HepG2 (cell line): Measurements from ENCODE around the gene AP1M2. TPM values are rescaled to one million over a fixed set of nuclear protein-coding genes. Genes with fewer than 3 reads are reported as not detected.
A peak's percentile ranks its signal among the peaks of the same experiment; 100 is the strongest.

Source experiments
- CBFB ChIP-seq: sonication (generic); formaldehyde crosslinking; IDR thresholded peaks from 2 replicates; pipeline ENCODE4 v1.4.0; 2020; ENCODE audit warnings: missing genetic modification reagents
- CHD4 ChIP-seq: fragments of 200-600 bp; sonication (generic); IDR thresholded peaks from 2 replicates; pipeline ENCODE4 v1.7.0; 2017; ENCODE audit warnings: mild to moderate bottlenecking, low read length, borderline replicate concordance
- KLF16 ChIP-seq, 2 experiments: sonication (generic) in 1 of 2; formaldehyde crosslinking in 1 of 2; IDR thresholded peaks; 2 replicates each; pipeline versions ENCODE4 v1.6.1 to v1.8.0; 2016 to 2023; ENCODE audit warnings: missing genetic modification reagents in 2 of 2, missing compliant biosample characterization in 1 of 2
- MIER2 ChIP-seq: IDR thresholded peaks from 2 replicates; pipeline ENCODE4 v1.6.1; 2016; ENCODE audit warnings: missing biosample characterization, missing genetic modification reagents
- NONO ChIP-seq, 2 experiments: fragments of 450-650 bp in 1 of 2; sonication (generic) in 1 of 2; formaldehyde crosslinking in 1 of 2; IDR thresholded peaks in 1 of 2; conservative IDR thresholded peaks in 1 of 2; 2 replicates each; pipeline versions ENCODE4 v1.6.1 to v1.8.0; 2017 to 2022; ENCODE audit warnings: mild to moderate bottlenecking in 1 of 2, missing genetic modification reagents in 1 of 2, moderate library complexity in 1 of 2
- ZNF547 ChIP-seq: sonication (generic); formaldehyde crosslinking; IDR thresholded peaks from 2 replicates; pipeline ENCODE4 v1.5.1; 2020; ENCODE audit warnings: mild to moderate bottlenecking, missing genetic modification reagents
- polyA plus RNA-seq, 8 experiments: library from polyadenylated mRNA; depleted of rRNA in 3 of 8; stranded (reverse) in 7 of 8; unstranded in 1 of 8; fragments of >200 nt; fragmentation: Illumina TruSeq in 4 of 8; extraction: Trizol in 4 of 8; gene quantifications; 2 replicates each; pipeline versions ENCODE4 v1.2.1 to v1.2.3, GENCODE V29; 2011 to 2016; ENCODE audit warnings: low read depth in 4 of 8, missing spikeins in 1 of 8, mixed read lengths in 1 of 8; ENCODE audit not compliant: insufficient read depth in 1 of 8
- total RNA-seq, 5 experiments: library from RNA; depleted of rRNA; stranded (reverse); fragments of >200 nt; fragmentation: Illumina TruSeq; extraction: Trizol; gene quantifications; 2 replicates each; pipeline ENCODE4 v1.2.3, GENCODE V29; 2016; ENCODE audit warnings: low read depth in 1 of 5
- TF ChIP-seq, protein P1 (sequence below): sonication (generic); formaldehyde crosslinking; IDR thresholded peaks from 2 replicates; pipeline ENCODE4 v1.8.1; 2023; ENCODE audit warnings: mild to moderate bottlenecking, missing genetic modification reagents
- TF ChIP-seq, protein P2 (sequence below): sonication (generic); formaldehyde crosslinking; IDR thresholded peaks from 2 replicates; pipeline ENCODE4 v1.4.0; 2020; ENCODE audit warnings: missing genetic modification reagents, mild to moderate bottlenecking, borderline replicate concordance
- TF ChIP-seq, protein P3 (sequence below): sonication (generic); formaldehyde crosslinking; IDR thresholded peaks from 2 replicates; pipeline ENCODE4 v1.4.0; 2020; ENCODE audit warnings: mild to moderate bottlenecking, missing genetic modification reagents
- TF ChIP-seq, protein P4 (sequence below): sonication (generic); formaldehyde crosslinking; IDR thresholded peaks from 2 replicates; pipeline ENCODE4 v1.4.0; 2020; ENCODE audit warnings: mild to moderate bottlenecking, missing genetic modification reagents
- TF ChIP-seq, protein P5 (sequence below): sonication (generic); formaldehyde crosslinking; IDR thresholded peaks from 2 replicates; pipeline ENCODE4 v1.8.1; 2023; ENCODE audit warnings: mild to moderate bottlenecking, inconsistent platforms, moderate library complexity, missing genetic modification reagents, borderline replicate concordance
- TF ChIP-seq, protein P6 (sequence below): sonication (generic); formaldehyde crosslinking; IDR thresholded peaks from 2 replicates; pipeline ENCODE4 v1.9.0; 2022; ENCODE audit warnings: missing genetic modification reagents, mild to moderate bottlenecking, borderline replicate concordance
- TF ChIP-seq, protein P7 (sequence below): sonication (generic); formaldehyde crosslinking; IDR thresholded peaks from 2 replicates; pipeline ENCODE4 v1.4.0; 2020; ENCODE audit warnings: mild to moderate bottlenecking, missing genetic modification reagents

The AP1M2 gene
- total and polyA plus RNA-seq, 2 of the 13 experiments (the other 11 are each of a cell fraction or from before 2014, with no cell fraction given), result 6.3 to 76.8 TPM

DNA sequence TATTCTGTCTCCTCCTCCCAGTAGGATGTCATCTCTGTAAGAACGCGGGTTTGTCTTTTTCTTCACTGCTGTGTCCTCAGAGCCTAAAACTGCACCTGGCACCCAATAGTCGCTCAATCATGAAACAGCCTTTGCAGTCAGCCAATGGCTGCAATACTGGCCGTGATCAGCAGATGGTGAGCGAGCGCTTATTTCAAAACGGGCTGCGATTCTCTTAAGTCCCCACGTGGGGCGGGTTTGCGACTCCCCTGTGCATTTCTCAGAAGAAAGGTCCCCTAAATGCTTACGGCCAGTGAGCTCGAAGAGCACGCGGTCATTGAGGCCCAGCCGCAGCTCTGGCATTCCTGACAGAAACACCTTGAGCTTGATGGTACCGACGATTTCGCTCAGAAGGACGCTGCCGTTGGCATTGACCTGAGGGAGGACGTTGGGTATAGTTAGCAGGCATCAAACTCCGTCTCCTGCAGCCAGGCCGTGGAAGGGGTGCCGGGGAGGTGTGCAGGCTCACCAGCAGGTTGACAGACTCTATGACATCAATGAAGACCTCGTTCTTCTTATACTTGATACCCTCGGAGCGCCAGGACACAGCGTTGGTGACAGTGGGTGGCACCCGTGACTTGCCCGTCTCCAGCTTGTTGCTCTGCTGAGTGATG, 6.0 kb downstream of the AP1M2 start (continued):
- TF ChIP-seq, protein P1, sequence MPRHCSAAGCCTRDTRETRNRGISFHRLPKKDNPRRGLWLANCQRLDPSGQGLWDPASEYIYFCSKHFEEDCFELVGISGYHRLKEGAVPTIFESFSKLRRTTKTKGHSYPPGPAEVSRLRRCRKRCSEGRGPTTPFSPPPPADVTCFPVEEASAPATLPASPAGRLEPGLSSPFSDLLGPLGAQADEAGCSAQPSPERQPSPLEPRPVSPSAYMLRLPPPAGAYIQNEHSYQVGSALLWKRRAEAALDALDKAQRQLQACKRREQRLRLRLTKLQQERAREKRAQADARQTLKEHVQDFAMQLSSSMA, result 0 out of 2 replicates have a peak, but pooled peaks have one; percentile 63
- TF ChIP-seq, protein P2, sequence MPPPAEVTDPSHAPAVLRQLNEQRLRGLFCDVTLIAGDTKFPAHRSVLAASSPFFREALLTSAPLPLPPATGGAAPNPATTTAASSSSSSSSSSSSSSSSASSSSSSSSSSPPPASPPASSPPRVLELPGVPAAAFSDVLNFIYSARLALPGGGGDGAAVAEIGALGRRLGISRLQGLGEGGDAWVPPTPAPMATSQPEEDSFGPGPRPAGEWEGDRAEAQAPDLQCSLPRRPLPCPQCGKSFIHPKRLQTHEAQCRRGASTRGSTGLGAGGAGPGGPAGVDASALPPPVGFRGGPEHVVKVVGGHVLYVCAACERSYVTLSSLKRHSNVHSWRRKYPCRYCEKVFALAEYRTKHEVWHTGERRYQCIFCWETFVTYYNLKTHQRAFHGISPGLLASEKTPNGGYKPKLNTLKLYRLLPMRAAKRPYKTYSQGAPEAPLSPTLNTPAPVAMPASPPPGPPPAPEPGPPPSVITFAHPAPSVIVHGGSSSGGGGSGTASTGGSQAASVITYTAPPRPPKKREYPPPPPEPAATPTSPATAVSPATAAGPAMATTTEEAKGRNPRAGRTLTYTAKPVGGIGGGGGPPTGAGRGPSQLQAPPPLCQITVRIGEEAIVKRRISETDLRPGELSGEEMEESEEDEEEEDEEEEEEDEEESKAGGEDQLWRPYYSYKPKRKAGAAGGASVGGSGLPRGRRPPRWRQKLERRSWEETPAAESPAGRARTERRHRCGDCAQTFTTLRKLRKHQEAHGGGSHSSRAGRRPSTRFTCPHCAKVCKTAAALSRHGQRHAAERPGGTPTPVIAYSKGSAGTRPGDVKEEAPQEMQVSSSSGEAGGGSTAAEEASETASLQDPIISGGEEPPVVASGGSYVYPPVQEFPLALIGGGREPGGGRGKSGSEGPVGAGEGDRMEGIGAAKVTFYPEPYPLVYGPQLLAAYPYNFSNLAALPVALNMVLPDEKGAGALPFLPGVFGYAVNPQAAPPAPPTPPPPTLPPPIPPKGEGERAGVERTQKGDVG (CRISPR knock-in tag), result peak; percentile 68; the same call in 1 of the 2 replicates
- TF ChIP-seq, protein P3, sequence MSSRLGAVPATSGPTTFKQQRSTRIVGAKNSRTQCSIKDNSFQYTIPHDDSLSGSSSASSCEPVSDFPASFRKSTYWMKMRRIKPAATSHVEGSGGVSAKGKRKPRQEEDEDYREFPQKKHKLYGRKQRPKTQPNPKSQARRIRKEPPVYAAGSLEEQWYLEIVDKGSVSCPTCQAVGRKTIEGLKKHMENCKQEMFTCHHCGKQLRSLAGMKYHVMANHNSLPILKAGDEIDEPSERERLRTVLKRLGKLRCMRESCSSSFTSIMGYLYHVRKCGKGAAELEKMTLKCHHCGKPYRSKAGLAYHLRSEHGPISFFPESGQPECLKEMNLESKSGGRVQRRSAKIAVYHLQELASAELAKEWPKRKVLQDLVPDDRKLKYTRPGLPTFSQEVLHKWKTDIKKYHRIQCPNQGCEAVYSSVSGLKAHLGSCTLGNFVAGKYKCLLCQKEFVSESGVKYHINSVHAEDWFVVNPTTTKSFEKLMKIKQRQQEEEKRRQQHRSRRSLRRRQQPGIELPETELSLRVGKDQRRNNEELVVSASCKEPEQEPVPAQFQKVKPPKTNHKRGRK (CRISPR knock-in tag), result 0 out of 2 replicates have a peak, but pooled peaks have one; percentile 50
- TF ChIP-seq, protein P4, sequence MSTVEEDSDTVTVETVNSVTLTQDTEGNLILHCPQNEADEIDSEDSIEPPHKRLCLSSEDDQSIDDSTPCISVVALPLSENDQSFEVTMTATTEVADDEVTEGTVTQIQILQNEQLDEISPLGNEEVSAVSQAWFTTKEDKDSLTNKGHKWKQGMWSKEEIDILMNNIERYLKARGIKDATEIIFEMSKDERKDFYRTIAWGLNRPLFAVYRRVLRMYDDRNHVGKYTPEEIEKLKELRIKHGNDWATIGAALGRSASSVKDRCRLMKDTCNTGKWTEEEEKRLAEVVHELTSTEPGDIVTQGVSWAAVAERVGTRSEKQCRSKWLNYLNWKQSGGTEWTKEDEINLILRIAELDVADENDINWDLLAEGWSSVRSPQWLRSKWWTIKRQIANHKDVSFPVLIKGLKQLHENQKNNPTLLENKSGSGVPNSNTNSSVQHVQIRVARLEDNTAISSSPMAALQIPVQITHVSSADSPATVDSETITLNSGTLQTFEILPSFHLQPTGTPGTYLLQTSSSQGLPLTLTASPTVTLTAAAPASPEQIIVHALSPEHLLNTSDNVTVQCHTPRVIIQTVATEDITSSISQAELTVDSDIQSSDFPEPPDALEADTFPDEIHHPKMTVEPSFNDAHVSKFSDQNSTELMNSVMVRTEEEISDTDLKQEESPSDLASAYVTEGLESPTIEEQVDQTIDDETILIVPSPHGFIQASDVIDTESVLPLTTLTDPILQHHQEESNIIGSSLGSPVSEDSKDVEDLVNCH, result no peak
- no peak for TF ChIP-seq CBFB (CRISPR knock-in tag)
- no peak for TF ChIP-seq NONO (IDR thresholded peaks at IDR 0.05)
- 0 out of 2 replicates have a peak, but pooled peaks have one; percentile 39 for TF ChIP-seq NONO (CRISPR knock-in tag; conservative IDR thresholded peaks at IDR 0.05)
- TF ChIP-seq, protein P5, sequence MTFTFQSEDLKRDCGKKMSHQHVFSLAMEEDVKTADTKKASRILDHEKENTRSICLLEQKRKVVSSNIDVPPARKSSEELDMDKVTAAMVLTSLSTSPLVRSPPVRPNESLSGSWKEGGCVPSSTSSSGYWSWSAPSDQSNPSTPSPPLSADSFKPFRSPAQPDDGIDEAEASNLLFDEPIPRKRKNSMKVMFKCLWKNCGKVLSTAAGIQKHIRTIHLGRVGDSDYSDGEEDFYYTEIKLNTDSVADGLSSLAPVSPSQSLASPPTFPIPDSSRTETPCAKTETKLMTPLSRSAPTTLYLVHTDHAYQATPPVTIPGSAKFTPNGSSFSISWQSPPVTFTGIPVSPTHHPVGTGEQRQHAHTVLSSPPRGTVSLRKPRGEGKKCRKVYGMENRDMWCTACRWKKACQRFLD, result no peak
- TF ChIP-seq ZNF547, result no peak
- no peak for TF ChIP-seq CHD4
- TF ChIP-seq, protein P6, sequence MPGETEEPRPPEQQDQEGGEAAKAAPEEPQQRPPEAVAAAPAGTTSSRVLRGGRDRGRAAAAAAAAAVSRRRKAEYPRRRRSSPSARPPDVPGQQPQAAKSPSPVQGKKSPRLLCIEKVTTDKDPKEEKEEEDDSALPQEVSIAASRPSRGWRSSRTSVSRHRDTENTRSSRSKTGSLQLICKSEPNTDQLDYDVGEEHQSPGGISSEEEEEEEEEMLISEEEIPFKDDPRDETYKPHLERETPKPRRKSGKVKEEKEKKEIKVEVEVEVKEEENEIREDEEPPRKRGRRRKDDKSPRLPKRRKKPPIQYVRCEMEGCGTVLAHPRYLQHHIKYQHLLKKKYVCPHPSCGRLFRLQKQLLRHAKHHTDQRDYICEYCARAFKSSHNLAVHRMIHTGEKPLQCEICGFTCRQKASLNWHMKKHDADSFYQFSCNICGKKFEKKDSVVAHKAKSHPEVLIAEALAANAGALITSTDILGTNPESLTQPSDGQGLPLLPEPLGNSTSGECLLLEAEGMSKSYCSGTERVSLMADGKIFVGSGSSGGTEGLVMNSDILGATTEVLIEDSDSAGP (CRISPR knock-in tag), result peak; percentile 34; the same call in 1 of the 2 replicates
- 0 out of 2 replicates have a peak, but pooled peaks have one; percentile 41 for TF ChIP-seq MIER2 (CRISPR knock-in tag)
- TF ChIP-seq KLF16 (CRISPR knock-in tag; IDR thresholded peaks at IDR 0.05), result peak in 1 of 2 experiments; percentile 39; a peak in 1 of 4 replicates
- TF ChIP-seq, protein P7, sequence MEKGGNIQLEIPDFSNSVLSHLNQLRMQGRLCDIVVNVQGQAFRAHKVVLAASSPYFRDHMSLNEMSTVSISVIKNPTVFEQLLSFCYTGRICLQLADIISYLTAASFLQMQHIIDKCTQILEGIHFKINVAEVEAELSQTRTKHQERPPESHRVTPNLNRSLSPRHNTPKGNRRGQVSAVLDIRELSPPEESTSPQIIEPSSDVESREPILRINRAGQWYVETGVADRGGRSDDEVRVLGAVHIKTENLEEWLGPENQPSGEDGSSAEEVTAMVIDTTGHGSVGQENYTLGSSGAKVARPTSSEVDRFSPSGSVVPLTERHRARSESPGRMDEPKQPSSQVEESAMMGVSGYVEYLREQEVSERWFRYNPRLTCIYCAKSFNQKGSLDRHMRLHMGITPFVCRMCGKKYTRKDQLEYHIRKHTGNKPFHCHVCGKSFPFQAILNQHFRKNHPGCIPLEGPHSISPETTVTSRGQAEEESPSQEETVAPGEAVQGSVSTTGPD, result no peak
